ENCODE results near the gene ZNF507. TPM values are rescaled to one million over a fixed set of nuclear protein-coding genes. Genes with fewer than 3 reads are reported as not detected.

Gene ZNF507
- total and polyA plus RNA-seq, 9 of the 15 experiments (the other 6 are each of a cell fraction or from before 2014, with no cell fraction given) = 2.9 to 25.0 (median 10.4) TPM

- peak; percentile 7; the same call in 1 of the 2 replicates for TF ChIP-seq REST (IDR thresholded peaks at IDR 0.05; ENCODE audit: borderline replicate concordance)
- TF ChIP-seq REST (CRISPR knock-in tag; IDR thresholded peaks at IDR 0.05; ENCODE audit: low read depth) = no peak
- TF ChIP-seq RAD51 (IDR thresholded peaks at IDR 0.05; ENCODE audit: borderline replicate concordance, low read depth) = 0 out of 2 replicates have a peak, but pooled peaks have one; percentile 10
- no peak for TF ChIP-seq E2F5 (CRISPR knock-in tag; IDR thresholded peaks at IDR 0.05)
- no peak for TF ChIP-seq POLR2B (IDR thresholded peaks at IDR 0.05; ENCODE audit: low read depth, partially characterized antibody)
- TF ChIP-seq ZKSCAN8 (CRISPR knock-in tag; IDR thresholded peaks at IDR 0.05) = no peak
- TF ChIP-seq ETV5 (CRISPR knock-in tag; IDR thresholded peaks at IDR 0.05; ENCODE audit: low read depth) = no peak
- no peak for TF ChIP-seq TAL1 (IDR thresholded peaks at IDR 0.05)
- TF ChIP-seq SRF (CRISPR knock-in tag; IDR thresholded peaks at IDR 0.05) = peak in 1 of 2 experiments; percentile 85; a peak in 2 of 4 replicates
- TF ChIP-seq MBD1 (CRISPR knock-in tag; IDR thresholded peaks at IDR 0.05) = no peak
- TF ChIP-seq SREBF2 (CRISPR knock-in tag; IDR thresholded peaks at IDR 0.05) = no peak
- TF ChIP-seq PYGO2 (tag; IDR thresholded peaks at IDR 0.05) = no peak
- TF ChIP-seq ZNF175 (CRISPR knock-in tag; IDR thresholded peaks at IDR 0.05; ENCODE audit: low read depth) = no peak
- TF ChIP-seq CREM (IDR thresholded peaks at IDR 0.05; ENCODE audit: low read depth) = 0 out of 2 replicates have a peak, but pooled peaks have one; percentile 1
These were observed 61.0 kb downstream of the ZNF507 start (continued) for GRCh38 chr19:32406161-32407003.
